Measurements from ENCODE around the gene MRC2.

The MRC2 gene

DNA sequence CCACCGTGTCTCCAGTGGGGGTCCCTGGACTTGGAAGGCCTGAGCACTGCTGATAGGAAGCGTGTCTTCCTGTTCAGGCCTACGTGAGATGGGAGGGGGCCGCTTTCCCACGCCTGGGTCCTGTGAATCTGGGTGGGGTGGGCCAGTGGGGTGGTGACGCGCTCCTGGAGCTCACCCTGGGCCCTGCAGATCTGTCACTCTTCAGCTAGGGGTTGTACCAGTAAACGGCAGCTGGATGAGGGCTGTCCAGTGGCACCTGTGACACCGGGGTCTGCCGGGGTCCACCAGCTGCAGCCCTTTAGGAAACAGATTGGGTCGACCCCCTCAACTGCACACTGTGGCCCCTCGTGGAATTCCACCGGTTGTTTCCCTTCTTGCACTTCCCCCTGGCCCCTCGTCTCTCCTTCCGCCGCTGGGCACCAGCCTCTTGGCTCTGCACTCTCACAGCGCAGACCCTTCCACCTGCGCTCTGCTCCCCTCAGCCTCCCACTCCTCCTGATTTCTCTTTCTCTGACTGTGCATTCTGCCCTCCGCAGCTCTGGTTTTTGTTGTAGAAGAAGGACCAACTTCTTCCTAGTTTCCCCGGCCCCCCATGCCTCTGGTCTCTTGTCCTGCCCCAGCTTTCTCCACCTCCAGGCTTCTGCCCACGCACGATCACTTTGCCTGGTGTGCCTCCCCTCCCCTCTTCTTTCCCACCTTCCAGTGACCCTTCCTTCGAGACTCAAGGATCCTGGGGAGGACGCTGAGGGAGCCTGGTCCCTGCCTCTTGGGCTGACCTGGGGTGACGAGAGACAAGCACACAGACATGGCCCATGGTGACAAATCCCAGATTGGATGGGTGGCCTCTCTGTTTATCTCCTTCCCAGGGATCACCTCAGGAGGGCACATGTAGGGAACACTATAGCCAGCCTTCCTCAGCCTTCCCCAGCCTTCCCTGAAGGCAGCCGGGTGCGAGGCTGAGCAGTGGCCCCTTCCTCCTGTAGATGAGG lies 4.8 kb downstream of the MRC2 start:
- no peak for DNase-seq (ENCODE audit: low spot score)

GRCh38 chr17:62637809-62638208 lies 10.3 kb downstream of the MRC2 start:
- no peak for DNase-seq (ENCODE audit: low spot score)

DNA sequence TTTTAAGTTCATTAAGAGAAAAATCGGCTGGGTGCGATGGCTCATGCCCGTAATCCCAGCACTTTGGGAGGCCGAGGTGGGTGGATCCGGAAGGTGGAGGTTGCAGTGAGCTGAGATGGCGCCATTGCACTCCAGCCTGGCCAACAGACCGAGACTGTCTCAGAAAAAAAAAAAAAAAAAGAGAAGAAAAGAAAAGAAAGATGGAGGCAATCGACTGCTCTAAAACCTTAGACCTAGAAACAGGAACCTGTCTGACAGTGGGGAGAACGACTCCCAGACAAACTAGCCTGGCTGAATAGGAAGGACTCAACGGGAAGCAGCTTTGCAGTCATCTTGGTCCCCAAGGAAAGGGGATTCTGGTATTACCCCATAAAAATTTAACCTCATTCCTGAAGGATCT lies 13.7 kb downstream of the MRC2 start:
- DNase-seq (ENCODE audit: low spot score), result no peak

DNA sequence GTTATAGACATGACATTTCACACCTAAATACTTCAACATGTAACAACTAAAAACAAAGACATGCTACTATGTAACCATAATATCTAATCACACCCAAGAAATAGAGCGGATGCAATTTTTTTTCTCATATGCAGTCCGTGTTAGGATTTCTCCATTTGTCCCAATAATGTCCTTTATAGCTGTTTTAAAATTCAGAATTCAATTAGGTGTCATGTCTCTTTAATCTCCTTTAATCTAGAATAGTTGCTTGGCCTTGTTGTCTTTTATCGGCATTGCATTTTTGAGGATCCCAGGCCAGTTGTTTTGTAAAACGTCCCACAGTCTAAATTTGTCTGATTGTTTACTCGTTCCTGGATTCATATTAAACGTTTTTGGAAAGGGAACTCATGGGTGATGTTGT lies 14.5 kb downstream of the MRC2 start:
- no peak for DNase-seq (ENCODE audit: low spot score)

- no peak for DNase-seq (ENCODE audit: low spot score)
These were observed 16.0 kb downstream of the MRC2 start for GRCh38 chr17:62643496-62643895.

DNA sequence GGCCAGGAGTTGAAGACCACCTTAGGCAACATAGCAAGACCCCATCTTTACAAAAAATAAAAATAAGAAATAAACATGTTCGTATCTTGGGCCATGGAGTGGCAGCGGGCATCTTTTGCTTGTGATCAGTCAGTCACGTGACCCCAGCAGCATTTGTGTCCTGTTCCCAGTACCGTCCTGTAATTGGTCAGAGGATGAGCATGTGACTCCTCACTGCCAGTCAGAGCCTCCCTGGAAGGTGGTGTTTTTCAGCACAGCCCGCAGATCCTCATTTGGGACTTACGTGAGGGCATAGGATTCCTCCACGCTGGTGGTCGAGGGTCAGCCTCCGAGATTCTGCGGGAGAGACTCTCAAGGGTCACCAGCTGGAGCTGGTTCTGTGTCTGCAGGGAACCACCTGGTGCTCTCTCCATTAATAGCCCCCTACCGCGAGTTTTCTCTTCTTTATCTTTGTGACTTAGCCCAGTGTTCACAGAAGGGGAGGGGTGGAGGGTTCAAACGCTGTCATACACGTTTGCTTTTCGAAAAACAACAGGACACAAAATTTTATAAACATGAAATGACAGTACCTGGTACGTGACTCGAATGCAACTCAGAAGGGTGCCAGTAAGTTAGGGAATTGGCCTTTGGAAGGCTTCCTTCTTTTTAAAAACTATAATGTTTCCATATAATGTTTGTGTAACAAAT lies 17.2 kb downstream of the MRC2 start:
- DNase-seq (ENCODE audit: low spot score), result peak; percentile 97

DNA sequence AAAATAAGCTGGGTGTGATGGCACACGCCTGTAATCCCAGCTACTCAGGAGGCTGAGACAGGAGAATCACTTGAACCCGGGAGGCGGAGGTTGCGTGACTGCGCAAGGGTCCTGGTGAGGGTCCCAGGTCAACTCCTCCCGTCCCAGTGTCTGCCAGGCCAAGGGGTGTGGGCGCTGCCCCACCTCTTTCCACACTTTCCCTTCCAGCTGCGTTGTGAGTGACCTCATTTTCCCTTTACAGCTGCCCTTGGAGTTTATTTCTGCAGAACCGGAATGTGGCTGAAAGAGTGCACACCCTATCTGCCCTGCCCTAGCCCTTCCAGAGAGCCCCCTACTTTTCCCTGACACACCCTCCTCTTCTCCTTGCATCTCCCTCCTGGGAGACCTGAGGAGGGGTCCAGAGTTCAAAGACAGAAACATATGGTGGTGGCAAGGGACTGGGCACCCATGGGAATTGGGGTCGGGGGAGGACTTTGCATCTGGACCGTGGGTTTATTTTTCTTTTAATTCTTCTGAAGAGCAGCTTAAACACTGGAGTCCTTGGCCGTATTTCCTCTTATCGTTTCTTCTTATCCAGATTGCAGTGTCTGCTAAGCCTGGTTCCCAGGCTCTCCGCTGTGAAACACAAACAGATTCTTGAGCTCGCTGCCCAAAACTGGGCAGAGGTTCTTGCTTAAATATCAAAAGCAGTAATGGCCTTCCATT lies 20.9 kb downstream of the MRC2 start:
- DNase-seq (ENCODE audit: low spot score), result no peak

GRCh38 chr17:62648956-62649294 lies 21.5 kb downstream of the MRC2 start:
- DNase-seq (ENCODE audit: low spot score), result no peak

GRCh38 chr17:62649570-62649969 lies 22.1 kb downstream of the MRC2 start:
- DNase-seq (ENCODE audit: low spot score), result no peak

- DNase-seq (ENCODE audit: low spot score), result no peak
These were observed 23.1 kb downstream of the MRC2 start for GRCh38 chr17:62650587-62650986.

- DNase-seq (ENCODE audit: low spot score), result no peak
These were observed 25.0 kb downstream of the MRC2 start for GRCh38 chr17:62652251-62653001.

DNA sequence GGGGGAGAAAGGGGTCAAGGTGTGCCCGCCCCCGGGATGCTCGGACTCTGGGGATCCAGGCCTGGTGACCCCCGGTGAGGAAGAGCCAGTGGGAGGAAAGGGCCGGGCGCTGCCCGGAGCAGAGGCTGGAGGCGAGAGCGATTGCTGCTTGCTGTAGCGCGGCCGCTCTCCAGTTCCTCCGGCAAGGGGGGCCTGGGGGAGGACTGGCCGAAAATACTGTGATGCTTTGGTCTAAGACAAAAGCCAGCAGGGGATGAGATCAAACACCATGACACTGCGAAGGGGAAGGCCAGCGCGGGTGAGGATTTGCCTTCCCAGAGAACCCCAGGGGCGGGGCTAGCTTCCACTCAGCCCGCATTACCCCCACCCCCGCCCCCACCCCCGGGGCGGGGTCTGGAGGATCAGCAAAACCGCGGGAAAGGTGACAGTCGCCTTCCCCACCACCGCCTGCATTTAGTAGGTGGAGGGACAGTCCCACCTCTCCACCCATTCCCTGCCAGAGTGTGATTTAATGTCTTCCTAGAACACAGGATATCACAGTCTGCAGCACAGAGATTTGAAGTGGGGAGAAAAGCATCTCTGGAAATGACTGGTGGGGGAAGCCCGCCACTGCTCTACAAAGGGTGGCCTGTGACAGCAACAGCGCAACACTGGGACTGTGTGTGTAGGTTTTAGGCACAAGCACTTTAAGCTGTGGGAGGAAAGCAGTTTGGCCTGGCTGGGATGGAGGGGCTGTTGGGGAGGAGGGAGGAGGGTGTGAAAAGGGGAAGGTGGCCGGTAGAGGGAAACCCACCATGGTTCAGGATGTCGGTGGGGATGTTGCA lies 25.7 kb downstream of the MRC2 start:
- DNase-seq (ENCODE audit: low spot score), result peak; percentile 54

- DNase-seq (ENCODE audit: low spot score), result no peak
These were observed 26.6 kb downstream of the MRC2 start for GRCh38 chr17:62653826-62654761.

DNA sequence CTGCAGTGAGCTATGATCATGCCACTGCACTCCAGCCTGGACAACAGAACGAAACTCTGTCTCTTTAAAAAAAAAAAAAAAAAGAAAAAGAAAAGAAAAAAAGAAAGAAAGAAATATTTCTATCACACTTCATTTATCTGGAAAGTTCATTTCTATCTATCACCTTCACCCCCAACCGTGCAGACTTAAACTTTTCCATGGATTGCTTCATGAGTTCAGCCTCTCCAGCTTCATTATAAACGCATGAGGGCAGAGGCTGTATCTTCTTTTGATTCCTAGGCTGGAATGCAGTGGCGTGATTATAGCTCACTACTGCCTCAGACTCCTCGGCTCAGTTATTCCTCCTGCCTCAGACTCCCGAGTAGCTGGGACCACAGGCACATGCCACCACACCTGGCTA lies 28.2 kb downstream of the MRC2 start:
- no peak for DNase-seq (ENCODE audit: low spot score)

DNA sequence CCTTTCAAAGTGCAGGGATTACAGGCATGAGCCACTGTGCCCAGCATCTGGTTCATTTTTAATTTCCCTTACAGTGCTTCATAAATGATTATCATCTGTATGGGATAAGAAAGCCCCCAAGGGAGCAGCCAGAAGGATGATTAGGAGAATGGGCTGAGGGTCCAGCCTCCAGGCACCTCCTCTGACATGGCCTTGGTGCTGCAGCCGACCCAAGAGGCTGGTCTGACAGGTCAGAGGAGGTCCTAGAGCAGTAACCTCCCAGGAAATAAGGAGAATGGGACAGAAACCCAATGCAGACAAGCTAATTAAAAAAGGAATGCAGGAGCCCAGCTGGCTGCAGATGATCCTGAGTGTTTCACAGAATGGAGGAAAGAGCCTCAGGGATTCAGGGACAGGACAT lies 29.0 kb downstream of the MRC2 start:
- no peak for DNase-seq (ENCODE audit: low spot score)

GRCh38 chr17:62657145-62657665 lies 29.7 kb downstream of the MRC2 start:
- no peak for DNase-seq (ENCODE audit: low spot score)

DNA sequence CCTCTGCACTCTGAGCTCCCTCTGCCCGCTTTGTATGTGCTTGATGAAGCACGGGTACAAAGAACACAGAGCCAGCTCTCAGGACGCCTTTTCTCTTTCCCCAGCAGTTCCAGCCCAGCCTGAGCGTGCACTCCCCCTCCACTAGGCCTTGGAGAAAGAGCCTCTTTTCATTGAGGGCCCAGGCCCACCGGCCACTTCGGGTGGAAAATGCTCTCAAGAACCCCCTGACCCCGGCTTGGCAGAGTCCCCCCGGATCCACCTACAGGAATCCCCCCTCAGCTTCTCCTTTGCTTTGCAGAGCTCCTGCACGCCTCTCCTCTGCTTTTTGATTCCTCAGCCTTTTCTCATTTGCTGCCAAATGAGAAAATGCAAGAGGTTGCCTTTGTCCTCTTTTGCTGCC lies 30.2 kb downstream of the MRC2 start:
- no peak for DNase-seq (ENCODE audit: low spot score)

- no peak for DNase-seq (ENCODE audit: low spot score)
These were observed 30.9 kb downstream of the MRC2 start for GRCh38 chr17:62658136-62658920.

DNA sequence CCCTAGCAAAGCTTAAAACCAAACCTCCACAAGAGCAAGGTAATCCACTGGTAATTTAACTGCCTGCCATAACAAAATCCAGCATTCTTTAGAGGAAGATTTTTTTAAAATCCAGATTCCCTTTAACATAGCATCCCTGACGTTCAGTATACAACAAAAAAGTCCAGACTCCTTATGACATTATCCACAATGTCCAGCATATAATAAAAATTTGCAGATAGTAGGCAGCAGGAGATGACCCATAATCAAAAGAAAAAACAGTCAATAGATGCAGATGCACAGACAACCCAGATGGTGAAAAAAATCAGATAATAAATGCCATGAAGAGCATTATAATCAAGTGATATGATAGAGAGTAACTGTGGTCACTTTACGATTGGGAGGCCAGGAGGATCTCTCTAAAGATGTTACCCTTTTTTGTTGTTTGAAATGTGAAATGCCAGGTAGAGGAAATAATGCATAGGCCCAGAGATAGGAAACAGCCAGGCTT lies 33.2 kb downstream of the MRC2 start:
- no peak for DNase-seq (ENCODE audit: low spot score)

Data from HuH-7 (cell line).